ENCODE results near the gene NEUROG1. TPM values are rescaled to one million over a fixed set of nuclear protein-coding genes. Genes with fewer than 3 reads are reported as not detected.

NEUROG1 gene
- total RNA-seq, 1 experiment from 2014 or later, result not detected

GRCh38 chr5:135493406-135494180 lies 42.2 kb downstream of the NEUROG1 start:
- peak; percentile 85 for DNase-seq (ENCODE audit: low spot score)

- no peak for DNase-seq (ENCODE audit: low spot score)
These were observed 43.5 kb downstream of the NEUROG1 start for GRCh38 chr5:135492319-135492626.

DNA sequence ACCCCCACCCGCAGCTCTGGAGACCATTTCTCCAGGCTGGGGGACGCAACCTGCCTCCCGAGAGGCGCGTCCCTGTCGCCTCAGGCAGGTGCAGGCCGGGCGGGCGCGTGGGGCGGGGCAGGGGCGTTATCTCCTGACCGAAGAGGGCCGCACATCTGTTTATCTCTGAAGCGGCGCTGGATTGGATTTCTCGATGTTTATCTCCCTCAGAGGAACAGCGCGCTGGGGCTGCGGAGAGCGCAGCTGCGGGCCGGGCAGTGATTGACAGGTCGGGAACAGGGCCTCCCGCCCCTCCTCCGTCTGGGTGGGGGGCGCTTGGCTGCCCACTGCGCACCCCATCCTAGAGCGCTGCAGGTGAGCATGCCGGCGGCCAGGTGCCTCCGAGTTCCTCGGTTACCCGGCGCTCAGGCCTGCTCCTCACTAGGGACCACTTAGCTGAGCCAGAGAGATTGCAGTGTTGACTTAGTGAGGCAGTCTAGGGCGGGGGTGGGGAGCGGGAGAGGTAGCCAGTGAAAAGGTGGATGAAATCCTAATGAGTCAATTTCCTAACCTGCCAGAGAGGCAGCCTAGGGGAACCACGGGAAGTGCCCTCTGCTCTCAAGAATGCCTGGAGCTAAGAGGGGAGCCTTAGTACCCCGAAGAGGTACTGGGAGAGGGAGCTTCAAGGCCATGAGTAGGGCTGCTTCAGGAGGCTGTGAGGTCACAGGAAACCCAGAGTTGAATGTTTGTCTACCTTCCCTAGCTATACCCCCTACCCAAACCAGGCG lies 44.0 kb downstream of the NEUROG1 start:
- DNase-seq (ENCODE audit: low spot score), result peak; percentile 15

DNA sequence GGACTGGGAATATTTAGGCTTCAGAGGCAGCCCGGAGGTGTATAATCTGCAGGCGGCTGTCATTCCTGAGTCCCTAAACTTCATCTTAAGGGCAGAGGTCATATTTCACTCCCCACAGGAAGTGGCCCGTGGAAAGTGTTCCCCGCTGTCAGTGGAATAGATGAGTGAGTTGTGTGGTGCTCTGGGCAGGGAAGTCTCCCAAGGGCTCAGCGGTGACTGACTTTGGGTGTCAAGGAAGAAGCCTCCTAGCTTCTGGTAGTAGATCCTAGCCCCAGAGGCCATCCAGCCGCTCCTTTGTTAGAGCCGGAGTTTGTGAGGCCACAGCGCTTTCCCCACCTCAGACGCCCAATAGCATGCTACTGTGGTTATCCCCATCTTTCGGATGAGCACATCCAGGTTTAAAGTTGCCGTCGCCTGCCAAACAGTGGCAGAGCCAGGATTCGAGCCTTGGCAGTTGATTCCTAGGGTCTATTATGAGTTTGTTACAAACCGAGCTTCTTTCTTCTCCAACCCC lies 44.7 kb downstream of the NEUROG1 start:
- DNase-seq (ENCODE audit: low spot score), result no peak

DNA sequence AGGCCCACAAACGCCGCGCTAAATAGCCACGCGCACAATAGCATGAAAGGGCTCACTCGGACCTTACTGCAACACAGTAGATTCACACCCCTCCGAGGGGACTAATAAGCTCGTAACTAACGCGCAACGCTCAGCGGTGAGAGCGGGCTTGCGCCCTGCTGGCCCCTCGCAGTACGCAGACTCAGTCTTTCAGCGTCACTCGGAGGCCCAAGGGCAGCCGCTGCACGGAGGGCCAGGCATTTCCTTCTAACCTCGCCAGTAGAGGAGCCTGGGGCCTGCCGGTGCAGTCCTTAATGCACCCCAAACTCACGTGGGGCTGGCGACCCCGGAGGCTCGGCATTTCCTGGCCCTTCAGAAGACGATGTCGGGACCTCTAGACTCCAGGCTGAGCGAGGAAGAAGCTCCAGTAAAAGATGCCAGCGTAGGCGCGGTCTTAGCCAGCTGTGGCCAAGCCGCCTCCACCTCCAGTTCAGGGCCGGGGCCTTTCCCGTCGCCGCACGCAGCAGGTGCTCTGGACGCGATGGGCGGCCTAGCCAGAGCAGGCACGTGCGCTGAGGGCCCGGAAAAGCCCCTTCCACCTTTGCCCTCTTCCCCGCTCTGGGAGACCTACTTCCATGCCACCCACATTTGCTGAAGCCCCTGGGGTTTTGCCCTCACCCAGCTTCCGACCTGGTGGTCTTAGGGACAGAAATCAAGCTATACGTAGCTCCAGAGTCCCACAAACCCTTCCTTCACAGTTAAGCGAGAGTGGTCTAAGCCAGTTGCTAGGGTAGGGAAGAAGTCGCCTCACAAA lies 45.3 kb downstream of the NEUROG1 start:
- no peak for DNase-seq (ENCODE audit: low spot score)

DNA sequence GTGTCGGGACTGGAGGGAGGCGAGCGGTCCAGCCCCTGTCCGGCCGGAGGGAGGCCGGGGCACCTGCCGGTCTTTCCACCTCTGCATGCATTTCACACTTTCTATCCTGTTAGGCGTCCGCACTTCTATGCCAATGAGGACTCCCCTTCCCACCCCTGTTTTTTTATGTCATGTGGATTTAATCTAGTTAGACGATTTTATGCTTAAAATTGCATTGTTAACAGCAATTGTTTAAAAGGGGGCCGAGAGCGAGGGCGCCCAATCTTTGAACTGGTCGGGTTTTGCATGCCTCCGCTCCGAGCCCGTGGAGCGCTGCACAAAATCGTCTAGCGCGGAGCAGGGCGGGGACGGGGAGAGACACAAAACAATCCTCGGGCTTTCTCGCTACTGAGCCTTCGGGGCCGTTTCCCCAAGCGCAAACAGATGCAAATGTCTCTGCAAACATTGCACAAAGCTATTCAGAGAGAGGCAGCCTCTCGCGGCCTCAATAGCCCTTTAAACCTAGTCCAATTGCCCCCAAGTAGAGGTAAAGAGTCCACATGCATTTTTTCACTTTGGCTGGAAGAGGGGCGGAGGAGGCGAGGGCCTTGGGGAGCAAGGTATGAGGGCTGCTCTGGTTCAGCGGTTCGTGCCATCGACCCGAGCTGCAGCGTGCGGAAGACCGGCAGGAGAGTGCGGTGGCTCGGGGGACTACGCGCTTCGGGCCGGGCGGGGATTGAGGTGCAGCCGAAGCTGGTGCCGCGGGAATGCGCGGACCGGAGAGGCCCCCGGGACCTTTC lies 46.1 kb downstream of the NEUROG1 start:
- DNase-seq (ENCODE audit: low spot score), result no peak

DNA sequence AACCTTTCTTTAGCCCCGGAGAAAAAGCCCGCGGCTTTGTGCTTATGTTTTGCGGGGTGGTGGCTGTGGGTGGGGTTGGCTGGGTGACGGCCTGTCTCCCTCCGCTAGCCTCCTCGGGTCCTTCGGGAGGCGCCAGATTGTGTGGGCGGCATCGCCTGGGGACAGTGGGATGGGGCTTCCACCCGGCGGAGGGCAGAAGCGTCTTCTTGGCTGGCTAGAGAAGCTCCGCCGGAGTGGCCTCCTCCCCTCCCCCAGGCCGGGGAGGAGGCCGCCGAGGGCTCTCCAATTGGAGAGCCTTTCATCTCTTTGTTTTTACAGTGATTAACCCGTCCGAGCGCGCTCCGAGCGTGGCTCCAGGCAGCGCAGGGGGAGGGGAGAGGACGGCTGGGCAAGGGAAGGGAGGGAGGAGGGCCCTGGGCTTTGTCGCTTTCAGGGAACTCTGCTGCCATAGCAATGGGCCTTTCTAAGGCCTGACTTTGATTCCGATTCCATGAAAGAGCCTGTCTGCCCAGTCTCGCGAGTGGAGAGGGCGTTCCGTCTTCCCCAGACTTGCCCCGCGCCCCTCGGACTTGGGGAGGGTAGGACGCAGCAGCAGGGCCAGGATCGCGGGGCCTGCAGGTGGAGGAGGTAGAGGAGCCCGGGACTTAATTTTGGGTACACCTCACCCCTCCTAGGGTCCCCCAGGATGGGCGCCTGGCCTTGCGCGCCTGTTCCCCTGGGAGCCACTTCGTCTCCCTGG lies 46.9 kb downstream of the NEUROG1 start:
- DNase-seq (ENCODE audit: low spot score), result peak; percentile 71

DNA sequence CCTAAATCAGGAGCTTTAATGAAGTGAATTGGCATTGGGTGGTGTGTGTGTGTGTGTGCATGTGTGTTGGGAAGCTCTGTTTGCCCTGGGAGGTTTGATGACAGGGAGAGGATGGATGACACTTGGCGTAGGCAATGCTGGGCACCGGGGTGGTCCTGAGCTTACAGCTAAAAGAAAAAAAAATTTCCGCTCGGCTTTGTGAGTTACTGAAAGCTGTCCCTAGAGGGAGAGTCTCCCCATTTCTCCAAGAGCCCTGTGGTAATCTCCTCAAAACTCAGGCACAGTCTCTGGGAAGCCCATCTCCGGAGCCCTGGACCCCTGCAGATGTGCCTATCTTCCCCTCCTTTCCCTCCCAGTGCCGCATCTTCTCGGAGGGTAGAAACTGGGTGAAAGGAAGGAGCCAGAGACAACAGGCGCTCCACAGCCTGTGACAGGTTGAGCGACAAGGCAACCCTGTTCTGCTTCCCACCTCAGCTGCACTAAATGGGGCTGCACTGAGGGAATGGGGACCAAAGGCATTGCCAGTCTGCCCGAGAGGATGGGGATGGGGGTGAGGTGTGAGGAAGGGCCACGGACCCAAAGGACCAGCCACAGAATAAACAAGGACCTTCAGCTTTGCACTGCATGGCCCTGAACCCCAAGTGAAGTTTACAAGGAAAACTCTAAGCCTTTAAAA lies 47.8 kb downstream of the NEUROG1 start:
- DNase-seq (ENCODE audit: low spot score), result no peak

DNA sequence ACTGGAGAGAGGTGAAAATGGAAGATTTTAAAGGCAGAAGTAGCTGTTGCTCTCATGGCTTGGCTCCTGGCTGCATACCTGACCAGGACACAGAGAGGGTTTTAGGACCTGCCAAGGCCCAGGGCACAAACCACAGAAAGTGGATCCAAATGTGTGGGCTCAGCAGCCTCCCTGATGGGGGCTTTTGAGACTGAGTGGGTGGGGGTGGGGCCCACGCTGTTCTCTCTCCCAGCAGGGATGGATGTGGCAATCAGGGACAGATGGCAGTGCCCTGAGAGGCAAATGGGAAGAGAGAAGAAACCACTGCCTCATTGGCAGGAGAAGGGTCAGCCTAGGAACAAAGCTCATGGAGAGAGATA lies 48.7 kb downstream of the NEUROG1 start:
- no peak for DNase-seq (ENCODE audit: low spot score)

- DNase-seq (ENCODE audit: low spot score), result no peak
These were observed 49.4 kb downstream of the NEUROG1 start for GRCh38 chr5:135486131-135487036.

- DNase-seq (ENCODE audit: low spot score), result no peak
These were observed 51.1 kb downstream of the NEUROG1 start for GRCh38 chr5:135484674-135485086.

Other genes starting within 250 kb of the NEUROG1 start
- 339 and 388 TPM in 2 replicates for gene MACROH2A1, start 136.7 kb downstream of the NEUROG1 start, total RNA-seq (2014; rRNA removed; shearing (Covaris generic))
- not detected in 2 replicates for gene DCANP1, start 88.6 kb downstream of the NEUROG1 start, total RNA-seq (2014; rRNA removed; shearing (Covaris generic))
- not detected in 2 replicates for gene TIFAB, start 83.6 kb downstream of the NEUROG1 start, total RNA-seq (2014; rRNA removed; shearing (Covaris generic))
- gene CXCL14, start 43.0 kb upstream of the NEUROG1 start, total RNA-seq (2014; rRNA removed; shearing (Covaris generic)), result not detected in 2 replicates